ENCODE measurements around the gene SMU1. TPM values are rescaled to one million over a fixed set of nuclear protein-coding genes. Genes with fewer than 3 reads are reported as not detected.

SMU1 gene
- total RNA-seq, 1 donor from 2014 or later: 30.1 TPM

DNA sequence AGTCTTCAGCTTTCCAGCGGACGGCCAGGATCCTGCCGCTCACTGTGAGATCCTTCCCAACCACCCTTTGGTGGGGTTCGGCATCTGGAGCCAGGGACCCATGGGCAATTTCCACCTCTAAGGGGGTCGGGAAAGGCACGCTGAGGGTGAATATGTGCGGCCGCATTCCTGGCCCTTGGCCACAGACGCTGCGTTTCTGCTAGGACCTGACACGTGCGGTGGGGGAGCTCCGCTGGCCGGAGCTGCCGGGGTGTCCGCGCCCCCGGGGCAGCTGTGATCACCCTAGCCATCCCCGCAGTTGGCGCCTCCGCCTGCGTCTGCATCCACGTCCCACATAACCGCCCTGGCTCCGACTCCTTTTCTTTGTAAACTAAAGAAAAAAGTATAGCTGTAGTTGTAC is 56.7 kb downstream of the SMU1 start:
- Mint-ChIP-seq H3K36me3 (ENCODE audit: low read depth) (no peaks in the 10 kb centered on the region), H3K4me3 (no peak overlapping the region), H3K4me1 (peaks cover 35% of the 10 kb centered on the region), H3K27ac (ENCODE audit: unreplicated experiment) (no peak overlapping the region), H3K9me3 (no peaks in the 10 kb centered on the region), H3K27me3 (ENCODE audit: low read depth) (no peaks in the 10 kb centered on the region)
- DNase-seq (ENCODE audit: low read depth, low spot score): no peak
- TF ChIP-seq, protein P1, sequence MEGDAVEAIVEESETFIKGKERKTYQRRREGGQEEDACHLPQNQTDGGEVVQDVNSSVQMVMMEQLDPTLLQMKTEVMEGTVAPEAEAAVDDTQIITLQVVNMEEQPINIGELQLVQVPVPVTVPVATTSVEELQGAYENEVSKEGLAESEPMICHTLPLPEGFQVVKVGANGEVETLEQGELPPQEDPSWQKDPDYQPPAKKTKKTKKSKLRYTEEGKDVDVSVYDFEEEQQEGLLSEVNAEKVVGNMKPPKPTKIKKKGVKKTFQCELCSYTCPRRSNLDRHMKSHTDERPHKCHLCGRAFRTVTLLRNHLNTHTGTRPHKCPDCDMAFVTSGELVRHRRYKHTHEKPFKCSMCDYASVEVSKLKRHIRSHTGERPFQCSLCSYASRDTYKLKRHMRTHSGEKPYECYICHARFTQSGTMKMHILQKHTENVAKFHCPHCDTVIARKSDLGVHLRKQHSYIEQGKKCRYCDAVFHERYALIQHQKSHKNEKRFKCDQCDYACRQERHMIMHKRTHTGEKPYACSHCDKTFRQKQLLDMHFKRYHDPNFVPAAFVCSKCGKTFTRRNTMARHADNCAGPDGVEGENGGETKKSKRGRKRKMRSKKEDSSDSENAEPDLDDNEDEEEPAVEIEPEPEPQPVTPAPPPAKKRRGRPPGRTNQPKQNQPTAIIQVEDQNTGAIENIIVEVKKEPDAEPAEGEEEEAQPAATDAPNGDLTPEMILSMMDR (conservative IDR thresholded peaks at IDR 0.05): no peak

DNA sequence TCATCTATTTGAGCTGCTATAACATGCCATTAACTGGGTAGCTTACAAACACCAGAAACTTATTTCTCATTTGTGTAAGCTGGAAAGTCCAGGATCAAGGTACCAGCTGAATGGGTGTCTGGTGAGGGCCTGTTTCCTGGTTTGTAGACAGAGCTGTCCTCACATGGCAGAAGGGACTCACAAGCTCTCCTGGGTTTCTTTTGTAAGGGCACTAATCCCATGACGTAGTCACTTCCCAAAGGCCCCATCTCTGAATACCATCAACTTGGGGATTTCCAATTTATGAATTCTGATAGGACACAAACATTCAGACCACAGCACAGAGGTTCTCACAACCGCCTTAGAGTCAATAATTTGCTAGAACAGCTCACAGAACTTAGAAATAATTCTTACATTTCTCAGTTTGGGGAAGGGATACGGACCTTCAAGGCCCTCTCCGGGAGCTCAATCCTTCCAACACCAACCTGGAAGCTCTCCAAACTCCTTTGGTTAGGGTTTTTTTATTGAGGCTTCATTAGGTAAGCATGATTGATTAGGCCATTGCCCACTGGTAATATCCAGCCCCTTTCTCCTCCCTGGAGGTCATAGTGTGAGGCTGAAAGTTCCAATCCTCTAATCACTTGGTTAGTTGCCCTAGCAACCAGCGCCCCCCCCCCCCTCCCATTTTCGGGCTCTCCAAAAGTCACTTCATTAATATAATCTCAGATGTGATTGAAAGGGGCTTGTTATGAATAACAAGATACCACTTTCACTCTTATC is 59.0 kb downstream of the SMU1 start:
- TF ChIP-seq, protein P1 (conservative IDR thresholded peaks at IDR 0.05): no peak
- peaks cover 26% of the 10 kb centered on the region for H3K4me1 Mint-ChIP-seq
- no peak overlapping the region for H3K4me3 Mint-ChIP-seq
- no peaks in the 10 kb centered on the region for H3K36me3 Mint-ChIP-seq (ENCODE audit: low read depth)
- H3K27me3 Mint-ChIP-seq (ENCODE audit: low read depth): no peaks in the 10 kb centered on the region
- no peak for DNase-seq (ENCODE audit: low read depth, low spot score)
- H3K27ac Mint-ChIP-seq (ENCODE audit: unreplicated experiment): no peak overlapping the region
- no peaks in the 10 kb centered on the region for H3K9me3 Mint-ChIP-seq

DNA sequence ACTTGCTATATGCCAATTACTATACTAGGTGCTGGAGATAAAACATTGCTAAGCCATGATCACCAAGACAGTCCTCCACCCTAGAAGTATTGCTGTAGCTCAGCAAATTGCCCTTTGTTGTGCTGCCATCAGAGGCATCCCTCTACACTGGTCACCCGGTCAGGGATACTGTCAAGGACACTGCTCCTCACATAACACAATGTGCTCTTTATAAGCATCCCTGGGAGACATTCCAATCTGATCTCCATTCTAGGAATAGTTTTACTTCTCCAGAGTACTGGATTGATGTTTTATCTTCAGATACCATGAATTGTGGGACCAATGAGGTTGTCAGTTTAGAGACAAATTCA is 61.8 kb downstream of the SMU1 start:
- Mint-ChIP-seq H3K9me3 (no peaks in the 10 kb centered on the region), H3K36me3 (ENCODE audit: low read depth) (no peaks in the 10 kb centered on the region), H3K4me1 (peaks cover 9% of the 10 kb centered on the region), H3K27ac (ENCODE audit: unreplicated experiment) (no peak overlapping the region), H3K27me3 (ENCODE audit: low read depth) (no peaks in the 10 kb centered on the region), H3K4me3 (no peak overlapping the region)
- no peak for DNase-seq (ENCODE audit: low read depth, low spot score)
- TF ChIP-seq, protein P1 (conservative IDR thresholded peaks at IDR 0.05): no peak

DNA sequence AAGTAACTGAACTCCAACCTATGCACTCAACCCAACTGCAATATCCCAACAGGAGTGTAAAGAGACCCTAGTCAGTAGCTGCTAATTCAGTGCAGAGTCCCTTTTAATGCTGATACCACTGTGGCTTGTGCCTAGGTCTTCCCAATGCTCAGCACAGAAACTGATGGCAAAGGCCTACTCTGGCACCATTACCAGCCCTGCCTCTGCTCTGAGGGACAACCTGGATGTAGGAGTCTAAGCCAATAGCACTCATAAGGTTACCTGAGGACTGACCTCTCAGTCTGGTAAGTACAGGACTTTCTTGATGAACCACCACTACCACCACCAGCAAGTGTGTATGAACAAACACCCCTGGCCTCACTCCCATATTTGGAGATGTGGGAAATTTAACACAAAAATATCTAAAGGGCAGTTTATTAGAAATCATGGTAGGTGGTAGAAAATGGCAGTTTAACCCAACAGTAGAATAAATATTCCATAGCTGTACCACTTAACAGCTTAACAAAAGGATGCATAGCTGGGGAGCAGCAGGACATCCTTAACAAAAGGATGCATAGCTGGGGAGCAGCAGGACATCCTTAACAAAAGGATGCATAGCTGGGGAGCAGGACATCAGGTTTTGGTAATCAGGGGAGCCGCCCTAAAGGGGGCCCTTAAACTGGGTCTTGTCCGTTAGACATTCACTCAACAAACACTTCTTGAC is 62.4 kb downstream of the SMU1 start:
- Mint-ChIP-seq H3K4me3 (no peak overlapping the region), H3K27me3 (ENCODE audit: low read depth) (no peaks in the 10 kb centered on the region), H3K9me3 (no peaks in the 10 kb centered on the region), H3K36me3 (ENCODE audit: low read depth) (no peaks in the 10 kb centered on the region), H3K4me1 (peaks cover 9% of the 10 kb centered on the region), H3K27ac (ENCODE audit: unreplicated experiment) (no peak overlapping the region)
- TF ChIP-seq, protein P1 (conservative IDR thresholded peaks at IDR 0.05): no peak
- no peak for DNase-seq (ENCODE audit: low read depth, low spot score)

DNA sequence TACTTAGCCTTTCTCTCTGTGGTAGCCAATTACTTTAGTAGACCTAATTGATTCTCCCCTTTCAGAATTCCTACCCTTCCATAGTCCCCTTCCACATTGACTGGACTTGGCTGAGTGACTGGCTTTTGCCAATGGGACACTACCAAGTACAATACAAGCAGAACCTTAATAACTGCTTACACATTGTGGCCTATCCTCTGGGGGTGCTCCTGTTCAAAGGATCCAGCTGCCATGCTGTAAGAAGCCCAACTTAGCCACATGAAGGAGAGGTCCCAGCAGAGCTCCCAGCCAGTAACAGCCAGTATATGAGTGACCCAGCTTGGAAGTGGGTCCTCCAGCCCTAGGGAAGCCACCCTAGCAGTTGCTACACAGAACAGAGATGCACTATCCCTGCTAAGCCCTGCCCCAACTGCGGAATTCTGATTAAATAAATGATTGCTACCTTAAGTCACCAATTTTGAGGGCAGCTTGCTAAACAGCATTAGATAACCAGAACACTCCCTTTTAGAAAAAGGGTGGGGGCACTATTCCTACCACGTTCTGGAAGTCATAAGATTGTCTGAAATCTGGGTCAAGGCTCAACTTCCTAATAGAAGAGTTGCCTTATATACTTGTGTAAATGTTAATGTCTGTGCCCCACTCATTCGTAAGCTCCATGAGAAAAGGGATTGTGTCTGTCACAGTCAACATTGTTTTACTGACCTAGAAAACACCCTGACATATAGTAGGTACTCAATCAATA is 64.0 kb downstream of the SMU1 start:
- TF ChIP-seq, protein P1 (conservative IDR thresholded peaks at IDR 0.05): no peak
- Mint-ChIP-seq H3K4me1 (peaks cover 9% of the 10 kb centered on the region), H3K9me3 (no peaks in the 10 kb centered on the region), H3K36me3 (ENCODE audit: low read depth) (no peaks in the 10 kb centered on the region), H3K4me3 (no peak overlapping the region), H3K27me3 (ENCODE audit: low read depth) (no peaks in the 10 kb centered on the region), H3K27ac (ENCODE audit: unreplicated experiment) (no peak overlapping the region)
- no peak for DNase-seq (ENCODE audit: low read depth, low spot score)

All from neural crest cell (in vitro differentiated cells).